GM12878 (cell line): ENCODE results near the gene RASGRP3.

ENCODE experiments used
- CREB1 ChIP-seq: IDR thresholded peaks from 2 replicates; pipeline ENCODE4 v1.6.1; 2012; ENCODE audit warnings: low read depth, mild to moderate bottlenecking, inconsistent platforms
- ETV6 ChIP-seq, 2 experiments: fragments of 450-650 bp in 1 of 2; IDR thresholded peaks in 1 of 2; conservative IDR thresholded peaks in 1 of 2; 2 replicates each; pipeline ENCODE4 v1.6.1; 2014; ENCODE audit warnings: antibody characterized with exemption in 1 of 2, borderline replicate concordance in 1 of 2, low read depth in 1 of 2, mild to moderate bottlenecking in 1 of 2, moderate library complexity in 1 of 2
- POLR2AphosphoS5 ChIP-seq: IDR thresholded peaks from 2 replicates; pipeline ENCODE4 v1.6.1; 2011; ENCODE audit warnings: mild to moderate bottlenecking, low read length, inconsistent platforms
- TARDBP ChIP-seq: IDR thresholded peaks from 2 replicates; pipeline ENCODE4 v1.6.1; 2016; ENCODE audit warnings: borderline replicate concordance
- TF ChIP-seq, protein P1 (sequence below), 3 experiments: IDR thresholded peaks in 2 of 3; conservative IDR thresholded peaks in 1 of 3; 2 replicates each; pipeline ENCODE4 v1.5.1; 2011; ENCODE audit warnings: low read depth in 3 of 3, low read length in 3 of 3, mild to moderate bottlenecking in 3 of 3, control low read depth in 2 of 3, moderate library complexity in 2 of 3, inconsistent platforms in 1 of 3, mixed read lengths in 1 of 3; ENCODE audit not compliant: control insufficient read depth in 2 of 3, insufficient read depth in 1 of 3; ENCODE audit errors: extremely low read depth in 1 of 3

GRCh38 chr2:33573657-33574056, 97.2 kb downstream of the RASGRP3 start:
- no peak for TF ChIP-seq ETV6 (conservative IDR thresholded peaks at IDR 0.05 in 1 of 2, IDR thresholded peaks at IDR 0.05 in 1 of 2; ENCODE audit: borderline replicate concordance in 1 of 2, low read depth in 1 of 2)
- no peak for TF ChIP-seq CREB1
- TF ChIP-seq, protein P1, sequence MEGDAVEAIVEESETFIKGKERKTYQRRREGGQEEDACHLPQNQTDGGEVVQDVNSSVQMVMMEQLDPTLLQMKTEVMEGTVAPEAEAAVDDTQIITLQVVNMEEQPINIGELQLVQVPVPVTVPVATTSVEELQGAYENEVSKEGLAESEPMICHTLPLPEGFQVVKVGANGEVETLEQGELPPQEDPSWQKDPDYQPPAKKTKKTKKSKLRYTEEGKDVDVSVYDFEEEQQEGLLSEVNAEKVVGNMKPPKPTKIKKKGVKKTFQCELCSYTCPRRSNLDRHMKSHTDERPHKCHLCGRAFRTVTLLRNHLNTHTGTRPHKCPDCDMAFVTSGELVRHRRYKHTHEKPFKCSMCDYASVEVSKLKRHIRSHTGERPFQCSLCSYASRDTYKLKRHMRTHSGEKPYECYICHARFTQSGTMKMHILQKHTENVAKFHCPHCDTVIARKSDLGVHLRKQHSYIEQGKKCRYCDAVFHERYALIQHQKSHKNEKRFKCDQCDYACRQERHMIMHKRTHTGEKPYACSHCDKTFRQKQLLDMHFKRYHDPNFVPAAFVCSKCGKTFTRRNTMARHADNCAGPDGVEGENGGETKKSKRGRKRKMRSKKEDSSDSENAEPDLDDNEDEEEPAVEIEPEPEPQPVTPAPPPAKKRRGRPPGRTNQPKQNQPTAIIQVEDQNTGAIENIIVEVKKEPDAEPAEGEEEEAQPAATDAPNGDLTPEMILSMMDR (IDR thresholded peaks at IDR 0.05 in 2 of 3, conservative IDR thresholded peaks at IDR 0.05 in 1 of 3; ENCODE audit: control insufficient read depth in 2 of 3, extremely low read depth in 1 of 3, insufficient read depth in 1 of 3, low read depth in 3 of 3, low read length in 3 of 3) = no peak
- TF ChIP-seq POLR2AphosphoS5 = no peak
- TF ChIP-seq TARDBP = no peak
